Suprapubic skin (tissue), 4 donors: Measurements from ENCODE around the gene ROS1.

ENCODE experiments used
- CTCF ChIP-seq, 2 donors: fragments of 200-600 bp in 1 of 2; fragments of 450-650 bp in 1 of 2; sonication (generic) in 1 of 2; IDR thresholded peaks; one replicate each; pipeline ENCODE4 v1.5.1; 2016 to 2019; ENCODE audit warnings: antibody characterized with exemption in 2 of 2, mild to moderate bottlenecking in 1 of 2, moderate library complexity in 1 of 2
- POLR2A ChIP-seq, 2 donors: fragments of 450-650 bp; IDR thresholded peaks; one replicate each; pipeline ENCODE4 v1.6.1; 2017; ENCODE audit warnings: antibody characterized with exemption in 2 of 2, mild to moderate bottlenecking in 2 of 2, moderate library complexity in 2 of 2
- POLR2AphosphoS5 ChIP-seq, 3 donors: sonication (generic); formaldehyde crosslinking; IDR thresholded peaks; one replicate each; pipeline ENCODE4 v1.6.1; 2017; ENCODE audit warnings: antibody characterized with exemption in 3 of 3

GRCh38 chr6:117449549-117450439 lies 24.1 kb upstream of the ROS1 start:
- TF ChIP-seq POLR2AphosphoS5 (IDR thresholded peaks at IDR 0.05), result no peak
- TF ChIP-seq CTCF (IDR thresholded peaks at IDR 0.05), result peak; percentile 43 to 65
- TF ChIP-seq POLR2A (IDR thresholded peaks at IDR 0.05), result no peak
